ENCODE data around the gene TFEB.

TFEB gene

DNA sequence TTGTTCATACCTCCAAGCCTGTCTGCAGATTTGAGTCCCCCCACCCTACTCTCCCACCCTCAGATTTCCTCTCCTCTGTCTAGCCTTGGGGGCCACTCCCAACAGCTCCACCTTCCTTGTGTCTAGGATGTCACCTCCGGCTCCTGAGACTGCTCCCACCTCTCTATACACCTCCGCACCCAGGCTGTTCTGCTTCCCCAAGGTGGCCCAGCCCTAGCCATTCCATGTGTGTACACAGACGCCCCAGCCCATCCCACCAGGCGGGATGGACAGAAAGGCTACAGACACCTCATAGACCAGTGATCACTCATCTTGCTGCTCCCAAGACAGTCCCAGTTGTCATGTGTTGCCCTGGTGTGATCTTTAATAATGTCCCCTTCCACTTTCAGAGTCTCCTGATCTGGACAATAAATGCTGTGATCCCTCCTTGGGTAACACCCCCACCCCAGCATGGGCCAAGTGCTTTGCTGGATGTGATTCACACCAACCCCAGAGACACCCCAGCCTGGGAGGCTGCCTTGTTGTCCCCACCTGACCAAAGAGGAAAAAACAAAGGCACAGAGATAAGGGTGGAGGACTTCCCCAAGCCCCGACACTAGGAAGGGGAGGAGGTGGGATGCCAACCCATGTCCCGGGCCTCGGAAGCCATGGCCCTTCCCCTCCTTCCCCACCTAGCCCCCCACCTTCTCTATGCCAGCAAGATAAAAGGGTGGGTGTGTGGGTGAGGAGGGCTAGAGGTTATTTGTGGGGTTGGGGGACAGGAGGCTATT lies 61.0 kb downstream of the TFEB start:
- H3K4me3 ChIP-seq (ENCODE audit: low read length): no peak overlapping the region
- TF ChIP-seq ZNF274 (IDR thresholded peaks at IDR 0.05; ENCODE audit: low read depth, low read length): no peak

- no peak overlapping the region for H3K4me3 ChIP-seq (ENCODE audit: low read length)
- TF ChIP-seq ZNF274 (IDR thresholded peaks at IDR 0.05; ENCODE audit: low read depth, low read length): no peak
These were observed 61.8 kb downstream of the TFEB start for GRCh38 chr6:41673704-41674000.

GRCh38 chr6:41672816-41673703 lies 62.3 kb downstream of the TFEB start:
- TF ChIP-seq ZNF274 (IDR thresholded peaks at IDR 0.05; ENCODE audit: low read depth, low read length): no peak

DNA sequence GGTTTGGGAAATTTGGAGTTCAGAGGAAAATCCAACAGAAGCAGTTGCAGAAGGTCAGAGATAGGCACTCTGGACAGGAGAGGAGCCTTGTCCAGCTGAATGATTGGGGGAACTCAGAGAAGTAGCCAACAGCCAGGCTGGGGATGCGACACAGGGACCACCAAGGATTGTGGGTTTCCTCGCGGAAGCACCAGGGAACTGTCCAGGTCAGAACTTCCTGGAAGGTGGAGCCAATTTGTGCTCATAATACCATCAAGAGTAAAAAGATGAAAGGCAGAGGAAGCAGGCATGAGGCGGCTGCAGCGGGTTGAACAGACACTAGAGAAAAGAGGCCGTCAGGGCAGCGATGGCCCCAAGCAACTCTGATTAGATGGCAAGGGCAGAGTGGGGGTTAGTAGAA lies 63.4 kb downstream of the TFEB start:
- no peak for TF ChIP-seq ZNF274 (IDR thresholded peaks at IDR 0.05; ENCODE audit: low read depth, low read length)

More at GRCh38 chr6:41672816-41673703, 62.3 kb downstream of the TFEB start:
- H3K4me3 ChIP-seq (ENCODE audit: low read length): no peak overlapping the region

GRCh38 chr6:41671376-41671775 lies 64.0 kb downstream of the TFEB start:
- H3K4me3 ChIP-seq (ENCODE audit: low read length): no peak overlapping the region
- TF ChIP-seq ZNF274 (IDR thresholded peaks at IDR 0.05; ENCODE audit: low read depth, low read length): no peak

More for the DNA sequence above, 63.4 kb downstream of the TFEB start:
- H3K4me3 ChIP-seq (ENCODE audit: low read length): no peak overlapping the region

- TF ChIP-seq ZNF274 (IDR thresholded peaks at IDR 0.05; ENCODE audit: low read depth, low read length): no peak
These were observed 64.6 kb downstream of the TFEB start for GRCh38 chr6:41670703-41671360.

GRCh38 chr6:41668968-41669367 lies 66.4 kb downstream of the TFEB start:
- H3K4me3 ChIP-seq (ENCODE audit: low read length): no peak overlapping the region
- TF ChIP-seq ZNF274 (IDR thresholded peaks at IDR 0.05; ENCODE audit: low read depth, low read length): no peak

More at GRCh38 chr6:41670703-41671360, 64.6 kb downstream of the TFEB start:
- no peak overlapping the region for H3K4me3 ChIP-seq (ENCODE audit: low read length)

DNA sequence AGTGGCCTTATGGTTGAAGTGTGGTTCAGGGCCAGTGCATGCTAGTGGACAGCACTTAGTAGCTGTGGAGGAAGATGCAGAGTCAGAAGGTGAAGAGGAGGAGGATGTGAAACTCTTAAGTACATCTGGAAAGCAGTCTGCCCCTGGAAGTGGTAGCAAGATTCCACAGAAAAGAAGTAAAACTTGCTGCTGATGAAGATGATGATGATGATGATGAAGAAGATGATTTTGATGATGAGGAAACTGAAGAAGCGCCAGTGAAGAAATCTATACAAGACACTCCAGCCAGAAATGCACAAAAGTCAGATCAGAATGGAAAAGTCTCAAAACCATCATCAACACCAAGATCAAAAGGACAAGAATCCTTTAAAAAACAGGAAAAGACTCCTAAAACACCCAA lies 68.2 kb downstream of the TFEB start:
- H3K4me3 ChIP-seq (ENCODE audit: low read length): no peak overlapping the region
- no peak for TF ChIP-seq ZNF274 (IDR thresholded peaks at IDR 0.05; ENCODE audit: low read depth, low read length)

DNA sequence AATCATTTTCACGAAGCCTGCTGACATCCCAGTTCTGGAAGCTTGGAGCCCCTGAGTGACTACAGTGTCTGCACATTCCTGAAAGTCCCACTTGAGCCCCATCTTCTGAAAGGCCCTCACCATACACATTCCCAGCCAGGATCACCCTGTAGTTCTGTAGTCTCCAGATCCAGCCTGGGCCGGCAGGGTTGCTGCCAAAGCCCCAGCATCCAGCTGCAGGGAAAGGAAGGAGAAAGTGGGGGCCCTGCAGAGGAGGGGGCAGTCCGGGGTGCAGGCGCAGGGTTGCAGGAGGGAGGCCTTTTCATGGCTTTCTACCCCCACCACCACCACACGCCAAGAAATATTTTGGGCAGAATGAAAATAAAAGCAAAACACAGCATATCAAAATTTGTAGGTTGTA lies 71.1 kb downstream of the TFEB start:
- H3K4me3 ChIP-seq (ENCODE audit: low read length): no peak overlapping the region
- TF ChIP-seq ZNF274 (IDR thresholded peaks at IDR 0.05; ENCODE audit: low read depth, low read length): no peak

- no peak for TF ChIP-seq ZNF274 (IDR thresholded peaks at IDR 0.05; ENCODE audit: low read depth, low read length)
These were observed 71.8 kb downstream of the TFEB start for GRCh38 chr6:41663568-41663967.

DNA sequence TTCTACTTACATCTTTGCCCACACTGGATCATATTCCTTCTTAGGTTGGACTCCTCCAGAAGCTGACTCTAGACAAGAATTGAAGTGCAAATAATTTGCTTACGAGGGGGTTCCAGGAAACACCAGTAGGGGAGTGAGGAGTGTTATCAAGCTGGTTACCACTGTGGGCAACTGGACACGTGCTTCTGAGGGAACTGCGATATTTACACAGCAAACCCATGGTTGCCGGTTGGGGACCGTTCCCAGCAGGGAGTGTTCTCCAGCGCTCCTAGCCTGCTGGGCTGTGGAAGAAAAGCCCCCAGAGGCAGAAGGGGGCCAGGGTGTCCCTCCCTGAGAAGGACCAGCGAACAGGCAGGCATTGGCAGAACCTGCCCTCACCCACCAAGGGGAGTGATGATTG lies 75.5 kb downstream of the TFEB start:
- no peak for TF ChIP-seq ZNF274 (IDR thresholded peaks at IDR 0.05; ENCODE audit: low read depth, low read length)
- H3K4me3 ChIP-seq (ENCODE audit: low read length): no peak overlapping the region

More at GRCh38 chr6:41663568-41663967, 71.8 kb downstream of the TFEB start:
- H3K4me3 ChIP-seq (ENCODE audit: low read length): no peak overlapping the region

GRCh38 chr6:41658636-41659035 lies 76.8 kb downstream of the TFEB start:
- H3K4me3 ChIP-seq (ENCODE audit: low read length): no peak overlapping the region
- no peak for TF ChIP-seq ZNF274 (IDR thresholded peaks at IDR 0.05; ENCODE audit: low read depth, low read length)

- H3K4me3 ChIP-seq (ENCODE audit: low read length): no peak overlapping the region
- no peak for TF ChIP-seq ZNF274 (IDR thresholded peaks at IDR 0.05; ENCODE audit: low read depth, low read length)
These were observed 78.0 kb downstream of the TFEB start for GRCh38 chr6:41657131-41658094.
